GM21529 (cell line): Measurements from ENCODE around the gene CCNL2.

ENCODE experiments used
- ATAC-seq: cut with Tn5 transposase; IDR thresholded peaks from one replicate; pipeline ENCODE4 v1.9.1; 2021; ENCODE audit not compliant: unreplicated experiment

CCNL2 gene

GRCh38 chr1:1345384-1345783 lies 53.8 kb downstream of the CCNL2 start:
- no peak for ATAC-seq

DNA sequence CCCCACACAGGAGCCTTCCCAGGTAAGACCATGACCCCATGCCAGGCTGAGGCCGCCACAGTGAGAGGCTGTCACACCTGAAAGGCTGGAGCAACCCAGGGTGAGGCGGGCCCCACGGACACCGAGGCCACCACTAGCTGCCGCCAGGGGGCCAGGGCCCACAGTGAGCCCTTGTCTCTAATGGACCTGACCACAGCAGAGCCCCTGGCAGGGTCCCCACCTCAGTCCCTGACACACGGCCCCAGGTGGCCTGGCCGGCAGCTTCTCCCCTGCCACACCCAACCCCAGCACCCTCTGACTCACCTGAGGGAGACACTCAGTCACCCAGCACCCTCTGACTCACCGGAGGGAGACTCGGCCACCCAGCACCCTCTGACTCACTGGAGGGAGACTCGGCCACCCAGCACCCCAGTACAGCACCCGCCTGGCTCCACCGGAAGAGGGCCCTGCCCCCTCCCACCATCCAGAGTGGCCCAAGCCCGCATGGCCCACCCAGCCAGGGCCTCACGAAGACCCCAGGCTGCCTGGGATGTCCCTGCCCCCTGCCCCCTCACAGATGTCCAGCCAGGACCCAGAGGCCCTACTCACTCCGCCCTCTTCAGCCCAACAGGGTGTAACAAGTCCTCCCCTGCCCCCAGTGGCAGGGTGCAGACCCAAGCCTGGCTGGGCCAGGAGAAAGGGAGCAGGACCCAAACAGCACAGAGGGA lies 54.3 kb downstream of the CCNL2 start:
- no peak for ATAC-seq

DNA sequence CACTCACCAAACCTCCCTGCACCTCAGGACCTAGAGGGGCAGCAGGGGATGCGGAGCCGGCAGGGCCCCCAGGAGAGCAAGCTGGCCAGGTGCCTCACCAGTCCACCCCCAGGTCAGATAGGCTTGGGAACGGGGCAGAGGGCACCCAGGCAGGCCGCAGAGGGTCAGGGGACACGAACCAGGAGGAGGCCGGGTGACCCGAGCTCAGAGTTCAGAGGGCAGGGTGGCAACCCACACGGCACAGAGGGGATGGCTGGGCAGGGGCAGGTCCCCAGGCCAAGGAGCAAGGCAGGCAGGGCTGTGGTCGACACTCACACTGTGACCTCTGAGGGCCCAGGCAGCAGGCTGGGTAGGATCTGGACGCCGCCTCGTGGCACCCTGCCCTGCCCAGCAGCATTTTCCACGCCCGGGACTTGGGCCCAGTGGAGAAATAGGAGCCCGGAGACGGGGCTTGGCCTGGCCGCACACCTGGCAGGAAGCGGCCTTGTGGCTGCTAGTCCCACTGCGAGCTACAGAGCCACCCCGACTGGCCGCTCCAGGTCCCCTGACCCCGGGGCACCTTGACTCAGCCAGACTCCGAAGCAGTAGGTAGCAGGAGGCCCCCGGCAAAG lies 55.2 kb downstream of the CCNL2 start:
- ATAC-seq = no peak

DNA sequence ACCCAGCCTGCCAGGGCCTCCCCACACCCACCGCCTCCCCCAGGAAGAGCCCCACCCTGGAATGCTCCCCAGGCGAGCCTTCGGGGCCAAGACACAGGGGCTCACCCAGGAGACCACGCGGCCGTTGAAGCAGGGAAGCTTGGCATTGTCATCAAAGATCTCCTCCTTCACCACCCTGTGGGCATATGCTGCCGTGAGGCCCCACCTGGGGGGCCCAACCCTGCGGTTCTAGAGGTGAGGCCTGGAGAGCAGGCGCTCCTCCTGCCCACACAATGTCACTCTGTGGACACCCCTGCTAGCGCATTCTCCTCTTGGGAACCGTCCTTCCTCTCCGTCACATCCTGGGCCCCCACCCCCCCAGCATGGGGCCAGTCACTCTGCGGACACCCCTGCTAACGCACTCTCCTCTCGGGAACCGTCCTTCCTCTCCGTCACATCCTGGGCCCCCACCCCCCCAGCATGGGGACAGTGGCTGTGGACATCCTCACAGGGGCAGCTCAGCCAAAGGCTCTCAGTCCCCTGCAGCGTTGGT lies 56.5 kb downstream of the CCNL2 start:
- no peak for ATAC-seq

GRCh38 chr1:1342061-1342562 lies 57.0 kb downstream of the CCNL2 start:
- ATAC-seq = no peak

DNA sequence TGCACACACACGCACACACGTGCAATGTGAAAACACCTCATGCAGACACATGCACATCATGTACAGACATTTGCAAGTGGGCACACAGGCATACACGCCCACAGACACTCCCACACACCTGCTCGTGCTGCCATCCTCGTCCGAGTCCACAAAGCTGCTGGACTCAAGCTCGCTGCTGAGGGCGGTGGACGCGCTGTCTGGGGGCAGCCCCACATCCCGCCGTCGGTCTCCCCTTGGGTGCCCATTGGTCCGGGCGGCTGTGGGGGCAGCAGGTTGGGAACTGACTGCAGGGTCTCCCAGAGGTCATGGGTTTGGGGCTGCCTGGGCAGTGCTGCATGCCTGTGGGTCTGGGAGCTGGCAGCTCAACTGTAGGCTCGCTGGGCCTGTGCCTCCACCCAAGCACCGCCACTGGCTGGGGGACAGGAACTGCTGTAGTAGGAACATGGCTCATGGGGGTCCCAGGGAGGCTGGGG lies 57.5 kb downstream of the CCNL2 start:
- ATAC-seq = no peak

DNA sequence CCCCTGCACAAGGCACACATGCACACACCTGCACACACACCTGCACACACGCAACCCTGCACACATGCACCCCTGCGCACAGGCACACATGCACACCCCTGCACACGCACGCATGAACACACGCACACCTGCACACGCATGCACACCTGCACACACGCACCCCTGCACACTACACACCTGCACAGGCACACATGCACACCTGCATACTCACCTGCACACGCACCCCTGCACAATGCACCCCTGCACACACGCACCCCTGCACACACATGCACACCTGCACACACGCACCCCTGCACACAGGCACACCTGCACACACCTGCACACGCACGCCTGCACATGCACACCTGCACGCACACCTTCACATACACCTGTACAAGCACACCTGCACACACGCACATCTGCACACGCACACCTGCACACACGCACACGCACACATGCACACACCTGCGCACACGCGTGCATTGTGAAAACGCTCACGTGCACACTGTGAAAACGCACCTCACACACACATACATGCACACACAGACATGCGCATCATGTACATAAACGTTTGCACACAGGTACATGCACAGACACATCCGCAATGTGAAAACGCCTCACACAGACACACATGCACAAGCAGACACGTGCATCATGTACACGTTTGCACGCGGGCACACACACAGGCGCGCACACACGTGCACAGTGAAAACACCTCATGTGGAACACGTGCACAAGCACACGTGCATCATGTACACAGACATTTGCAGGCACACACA lies 58.2 kb downstream of the CCNL2 start:
- no peak for ATAC-seq

DNA sequence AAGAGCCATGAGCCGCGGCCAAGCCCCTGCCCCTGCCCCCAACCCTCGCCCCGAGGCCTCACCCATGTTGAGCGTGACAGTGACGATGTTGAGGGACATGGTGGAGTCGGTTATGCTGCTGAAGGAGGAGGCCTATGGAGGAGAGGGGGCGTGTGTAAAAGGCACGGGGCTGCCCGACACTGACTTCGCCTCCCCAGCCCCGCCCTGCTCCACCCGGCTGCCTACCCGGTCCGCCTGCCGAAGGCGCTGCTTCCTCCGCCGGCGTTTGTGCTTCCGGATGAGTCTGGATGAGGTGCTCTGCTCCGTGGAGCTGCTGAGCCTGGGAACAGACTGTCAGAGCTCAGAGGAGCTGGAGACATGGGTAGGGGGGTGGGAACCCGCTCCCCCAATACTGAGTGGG lies 59.0 kb downstream of the CCNL2 start:
- no peak for ATAC-seq

- ATAC-seq = no peak
These were observed 60.9 kb downstream of the CCNL2 start for GRCh38 chr1:1338278-1338677.

DNA sequence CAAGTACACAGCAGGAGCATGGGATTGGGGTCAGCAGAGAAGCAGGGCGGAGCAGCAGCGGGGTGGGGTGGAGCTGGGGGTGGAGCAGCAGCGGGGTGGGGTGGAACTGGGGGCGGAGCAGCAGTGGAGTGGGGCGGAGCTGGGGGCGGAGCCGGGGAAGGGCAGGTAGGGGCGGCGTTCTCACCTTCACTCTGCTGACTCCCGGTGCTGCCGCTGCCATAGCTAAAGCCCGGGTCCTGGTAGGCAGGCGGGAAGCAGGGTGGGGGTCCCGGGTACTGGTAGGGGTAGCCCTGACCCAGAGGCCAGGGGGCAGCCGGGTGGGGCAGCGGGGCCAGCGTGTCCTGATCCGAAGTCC lies 61.4 kb downstream of the CCNL2 start:
- no peak for ATAC-seq

DNA sequence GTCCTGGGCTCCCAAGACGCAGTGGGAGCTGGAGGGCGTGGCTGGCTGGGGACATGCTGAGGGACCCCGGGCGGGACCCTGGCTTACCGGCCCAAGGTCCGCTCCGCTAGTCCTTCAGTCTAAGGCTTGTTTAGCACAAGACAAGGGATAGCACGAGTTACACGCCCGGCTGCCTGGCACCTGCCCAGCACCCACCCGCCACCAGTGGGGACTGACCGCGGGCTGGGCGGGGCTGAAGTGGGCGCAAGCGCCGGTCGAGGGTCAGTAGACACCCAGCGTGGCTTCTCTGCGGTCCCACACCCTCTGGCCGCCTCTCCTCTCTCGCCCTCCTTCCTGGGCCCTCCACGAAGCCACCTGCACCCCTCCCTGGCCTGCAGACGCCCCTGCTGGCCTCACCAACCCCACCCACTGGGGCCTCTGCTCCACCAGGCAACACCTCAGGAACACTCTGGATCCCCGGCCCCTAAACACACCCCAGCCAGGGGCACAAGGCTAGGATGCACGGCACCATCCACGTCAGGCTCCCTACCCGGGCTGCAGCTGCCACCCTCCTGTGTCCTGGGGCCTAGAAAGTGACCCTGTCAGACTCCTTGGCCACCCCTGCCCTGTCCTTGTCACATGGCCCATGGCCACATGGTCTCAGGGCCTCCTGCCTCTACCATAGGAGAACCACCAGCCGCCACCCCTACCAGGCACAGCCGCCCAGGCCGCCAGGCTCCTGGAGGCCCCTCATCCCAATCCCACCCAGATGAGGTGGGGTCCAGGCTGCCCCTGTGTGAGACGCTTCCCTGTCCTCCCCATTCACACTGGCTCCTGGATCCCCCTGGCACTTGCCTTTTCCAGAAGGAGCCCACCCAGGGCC lies 62.0 kb downstream of the CCNL2 start:
- no peak for ATAC-seq

GRCh38 chr1:1336446-1336845 lies 62.7 kb downstream of the CCNL2 start:
- no peak for ATAC-seq

GRCh38 chr1:1335792-1336248 lies 63.3 kb downstream of the CCNL2 start:
- no peak for ATAC-seq
